HuH-7.5 (cell line): Measurements from ENCODE around the gene GSTM2.
"Not testable (repeated sequence)": the region's sequence is repeated elsewhere in the genome, so short reads cannot be mapped to it uniquely, and the experiment has no call there.

Experiments used
- DNase-seq: peaks from one replicate; pipeline ENCODE4 v3.0.0; 2011; ENCODE audit warnings: low spot score

GSTM2 gene

GRCh38 chr1:109677459-109677858 lies 9.6 kb downstream of the GSTM2 start:
- DNase-seq = no peak

- DNase-seq = not testable (repeated sequence)
Measured at GRCh38 chr1:109678637-109679036, 10.8 kb downstream of the GSTM2 start.

GRCh38 chr1:109684777-109685176 lies 16.9 kb downstream of the GSTM2 start:
- DNase-seq = not testable (repeated sequence)

- not testable (repeated sequence) for DNase-seq
Measured at GRCh38 chr1:109685399-109685798, 17.5 kb downstream of the GSTM2 start.

- DNase-seq = not testable (repeated sequence)
Measured at GRCh38 chr1:109685890-109686289, 18.0 kb downstream of the GSTM2 start.

GRCh38 chr1:109687109-109687508 lies 19.3 kb downstream of the GSTM2 start:
- not testable (repeated sequence) for DNase-seq

GRCh38 chr1:109687641-109688499 lies 20.0 kb downstream of the GSTM2 start, which contains the start of gene GSTM1:
Gene GSTM1, plus strand, starts transcription at chr1:109687817. Its CDS starts 57 bp downstream, at chr1:109687874.
- peak; percentile 58 for DNase-seq

- DNase-seq = no peak
Measured at GRCh38 chr1:109689844-109690405, 22.1 kb downstream of the GSTM2 start.

GRCh38 chr1:109691759-109692158 lies 23.9 kb downstream of the GSTM2 start:
- no peak for DNase-seq

GRCh38 chr1:109694400-109694799 lies 26.5 kb downstream of the GSTM2 start:
- DNase-seq = not testable (repeated sequence)

- DNase-seq = not testable (repeated sequence)
Measured at GRCh38 chr1:109695138-109695537, 27.3 kb downstream of the GSTM2 start.

- no peak for DNase-seq
Measured at GRCh38 chr1:109697066-109697465, 29.2 kb downstream of the GSTM2 start.

GRCh38 chr1:109697861-109698260 lies 30.0 kb downstream of the GSTM2 start:
- DNase-seq = not testable (repeated sequence)

GRCh38 chr1:109702940-109703339 lies 35.1 kb downstream of the GSTM2 start:
- not testable (repeated sequence) for DNase-seq

- DNase-seq = no peak
Measured at GRCh38 chr1:109704173-109704572, 36.3 kb downstream of the GSTM2 start.

- DNase-seq = no peak
Measured at GRCh38 chr1:109705411-109705810, 37.6 kb downstream of the GSTM2 start.

GRCh38 chr1:109708949-109709348 lies 41.1 kb downstream of the GSTM2 start:
- not testable (repeated sequence) for DNase-seq

GRCh38 chr1:109709822-109710221 lies 42.0 kb downstream of the GSTM2 start:
- not testable (repeated sequence) for DNase-seq

- not testable (repeated sequence) for DNase-seq
Measured at GRCh38 chr1:109711593-109712320, 43.9 kb downstream of the GSTM2 start, which contains the start of gene GSTM5. Gene GSTM5, plus strand, starts transcription at chr1:109712251. Its CDS starts 62 bp downstream, at chr1:109712313.

- DNase-seq = no peak
Measured at GRCh38 chr1:109712321-109712864, 44.5 kb downstream of the GSTM2 start.

GRCh38 chr1:109713636-109714035 lies 45.8 kb downstream of the GSTM2 start:
- no peak for DNase-seq
